ENCODE results near the gene AACS.
"Not testable (repeated sequence)": the region's sequence is repeated elsewhere in the genome, so short reads cannot be mapped to it uniquely, and the experiment has no call there.

AACS gene

DNA sequence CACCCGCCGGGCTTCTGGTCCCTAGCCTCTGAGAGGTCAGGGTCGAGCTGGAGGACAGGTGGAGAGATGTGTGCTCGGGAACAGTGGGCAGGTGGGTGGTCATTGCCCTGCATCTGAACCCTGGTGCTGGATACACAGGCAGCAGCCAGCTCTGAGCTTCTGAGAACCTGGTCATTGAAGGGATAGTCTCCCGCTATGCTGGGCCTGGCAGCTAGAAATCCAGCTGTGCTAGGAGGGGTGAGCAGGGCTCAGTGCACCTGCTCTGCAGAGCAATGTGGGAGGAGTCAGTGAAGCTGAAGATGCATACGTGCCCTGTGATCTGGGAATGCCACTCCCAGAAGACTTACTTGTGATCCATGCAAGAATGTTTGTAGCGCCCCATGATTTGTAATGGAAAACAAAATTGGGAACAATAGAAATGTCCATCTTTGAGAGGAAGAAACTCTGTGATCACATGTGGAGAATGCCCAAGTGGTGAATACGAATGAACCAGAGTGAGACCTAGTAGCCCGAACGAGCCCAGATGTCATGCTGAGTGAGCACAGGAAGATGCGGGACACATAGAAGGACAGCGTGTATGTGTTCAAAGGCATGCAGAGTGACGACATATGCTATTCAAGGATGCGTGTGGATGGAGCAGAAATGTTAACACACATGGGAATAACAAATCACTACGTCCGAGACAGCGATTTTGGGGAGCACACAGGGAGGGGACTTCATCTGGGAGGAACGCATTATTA is 63.4 kb downstream of the AACS start:
- DNase-seq = no peak

DNA sequence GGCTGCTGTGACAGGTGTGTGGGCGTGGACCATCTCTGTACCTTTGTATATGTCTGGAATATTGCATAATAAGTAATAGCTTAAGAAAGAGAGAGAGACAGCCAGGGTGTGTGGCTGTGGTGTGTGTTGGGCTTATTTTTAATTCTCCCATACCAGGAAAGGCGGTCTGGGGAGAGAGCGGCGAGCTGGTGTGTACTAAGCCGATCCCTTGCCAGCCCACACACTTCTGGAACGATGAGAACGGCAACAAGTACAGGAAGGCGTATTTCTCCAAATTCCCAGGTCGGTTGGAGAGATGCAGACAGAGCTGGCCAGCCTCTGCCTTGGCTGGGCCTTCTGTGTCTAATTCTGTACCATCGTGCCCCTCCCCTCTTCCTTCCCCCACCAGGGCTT is 63.9 kb downstream of the AACS start:
- DNase-seq = no peak

DNA sequence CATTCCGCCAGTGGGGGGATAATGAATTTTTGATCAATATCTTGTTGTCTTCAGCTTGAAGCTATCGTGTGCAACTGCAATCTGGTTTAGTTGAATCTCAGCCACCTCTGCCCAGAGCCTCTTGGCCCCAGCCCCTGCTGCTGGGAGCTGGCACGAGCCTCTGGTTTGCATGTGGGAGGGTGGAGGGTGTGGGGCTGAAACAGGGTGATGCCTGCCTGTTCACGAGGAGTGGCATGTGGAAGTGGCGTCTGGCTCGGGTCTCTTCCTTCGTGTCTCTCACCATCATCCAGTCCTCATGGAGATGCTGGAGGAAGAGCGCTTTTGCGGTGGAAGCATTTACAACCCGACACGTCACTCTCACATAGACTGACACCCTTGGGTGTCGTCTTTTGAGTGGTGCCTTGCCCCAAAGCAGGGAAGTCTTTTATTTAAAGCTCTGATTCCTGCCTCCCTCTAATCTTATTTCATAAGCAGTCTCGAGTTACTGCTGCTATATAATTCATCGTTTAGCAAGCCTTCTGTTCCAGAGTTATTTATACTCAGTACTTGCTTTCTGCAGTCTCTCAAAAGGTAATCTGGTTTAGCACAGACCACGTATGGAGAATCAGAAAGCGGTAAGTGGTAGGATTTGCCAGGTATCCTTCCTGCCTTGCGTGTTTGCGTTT is 64.5 kb downstream of the AACS start:
- DNase-seq = no peak

DNA sequence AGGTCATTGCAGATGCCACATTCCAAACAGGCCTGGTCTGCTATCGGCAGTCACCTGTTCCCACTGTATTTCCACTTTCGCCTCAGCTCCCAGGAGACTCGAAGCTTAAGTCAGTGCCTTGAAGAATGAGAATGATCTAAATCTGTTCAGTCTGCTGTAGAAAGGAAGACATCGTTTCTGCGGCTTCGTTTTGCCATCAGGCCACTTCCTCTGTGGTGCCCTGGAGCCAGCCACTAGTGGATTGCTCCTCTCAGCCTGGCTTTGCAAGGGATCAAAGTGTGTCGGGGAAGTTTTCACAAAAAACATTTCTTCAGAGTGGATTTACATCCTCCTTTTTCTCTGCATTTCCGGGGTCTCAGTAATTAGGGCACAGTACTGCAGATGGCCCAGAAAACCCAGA is 66.7 kb downstream of the AACS start:
- no peak for DNase-seq

DNA sequence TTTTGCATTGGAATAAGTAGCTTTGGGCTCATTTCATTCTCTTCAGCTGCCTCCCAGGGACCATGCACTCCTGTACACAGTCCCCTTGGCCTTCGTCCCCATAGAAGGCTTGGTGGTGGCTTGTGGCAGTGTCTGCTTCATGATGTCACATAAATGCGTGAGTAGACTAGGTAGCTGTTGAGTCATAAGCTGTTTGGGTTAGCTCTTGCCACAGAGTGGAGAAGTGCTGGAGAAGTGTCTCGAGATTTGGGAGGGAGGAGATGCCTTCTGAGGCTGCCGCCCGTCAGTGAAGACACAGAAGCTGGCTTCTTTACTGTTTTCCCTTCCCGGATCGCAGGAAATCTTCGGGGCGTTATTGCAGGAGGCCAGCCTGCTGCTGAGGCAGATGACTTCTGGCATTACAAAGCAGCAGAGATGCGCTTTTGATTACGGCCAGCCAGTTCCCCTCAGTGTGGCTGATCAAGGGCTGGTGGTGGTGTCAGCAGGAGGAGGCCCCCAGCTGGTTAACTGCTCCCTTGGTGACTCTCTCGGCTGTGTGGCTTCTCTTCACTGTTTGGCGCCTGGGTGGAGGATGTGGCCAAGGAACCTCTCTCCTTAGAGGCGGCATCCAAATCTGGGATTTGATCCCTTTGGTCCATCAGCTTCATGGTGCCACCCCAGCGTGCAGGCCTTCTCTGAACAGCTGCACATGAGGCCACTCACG is 67.6 kb downstream of the AACS start:
- no peak for DNase-seq

DNA sequence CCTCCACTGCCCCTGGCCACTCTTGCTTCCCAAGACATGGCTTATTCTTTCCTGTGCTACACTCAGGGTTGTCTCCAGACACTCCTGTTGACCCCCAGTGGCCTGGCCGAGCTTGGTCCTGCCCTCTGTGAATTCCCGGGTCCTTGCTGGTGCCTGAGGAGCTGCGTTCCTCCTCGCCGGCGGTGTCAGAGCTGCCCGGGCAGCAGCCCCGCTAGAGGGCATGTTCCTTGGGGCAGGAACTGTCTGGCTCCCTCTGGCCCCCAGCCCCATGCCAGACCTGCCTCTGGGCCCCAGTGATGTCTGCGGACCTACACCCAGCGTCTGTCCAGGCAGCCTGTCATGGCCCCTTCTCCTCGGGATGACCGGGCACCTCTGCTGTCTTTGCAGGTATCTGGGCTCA is 68.4 kb downstream of the AACS start:
- no peak for DNase-seq

DNA sequence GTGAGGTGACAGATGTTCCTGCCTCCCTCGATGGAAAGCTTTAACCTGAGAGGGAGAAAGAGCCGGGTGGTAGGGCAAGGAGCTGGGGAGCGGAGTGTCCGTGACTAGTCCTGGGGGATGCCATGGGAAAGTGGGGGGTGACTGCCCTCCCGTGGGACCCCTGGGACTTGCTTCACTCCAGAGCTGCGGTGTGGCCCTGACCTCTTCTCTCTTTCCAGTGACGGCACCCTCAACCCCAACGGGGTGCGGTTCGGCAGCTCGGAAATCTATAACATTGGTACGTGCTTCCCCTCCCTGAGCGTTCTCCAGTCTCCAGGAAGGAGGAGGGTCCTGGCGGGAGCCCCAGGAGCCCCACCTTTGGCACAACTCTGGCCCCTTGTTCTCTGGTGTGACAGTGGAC is 69.3 kb downstream of the AACS start:
- DNase-seq = no peak

DNA sequence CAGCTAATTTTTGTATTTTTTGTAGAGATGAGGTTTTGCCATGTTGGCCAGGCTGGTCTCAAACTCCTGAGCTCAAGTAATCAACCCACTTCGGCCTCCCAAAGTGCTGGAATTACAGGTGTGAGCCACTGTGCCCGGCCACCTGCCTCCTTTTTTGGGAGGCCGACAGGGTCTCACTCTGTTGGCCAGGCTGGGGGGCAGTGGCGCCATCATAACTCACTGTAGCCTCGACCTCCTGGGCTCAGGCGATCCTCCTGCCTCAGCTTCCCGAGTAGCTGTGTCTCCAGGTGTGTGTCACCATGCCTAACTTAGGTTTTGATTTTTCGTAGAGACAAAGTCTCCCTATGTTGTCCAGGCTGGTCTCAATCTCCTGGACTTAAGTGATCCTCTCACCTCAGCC is 70.7 kb downstream of the AACS start:
- no peak for DNase-seq

DNA sequence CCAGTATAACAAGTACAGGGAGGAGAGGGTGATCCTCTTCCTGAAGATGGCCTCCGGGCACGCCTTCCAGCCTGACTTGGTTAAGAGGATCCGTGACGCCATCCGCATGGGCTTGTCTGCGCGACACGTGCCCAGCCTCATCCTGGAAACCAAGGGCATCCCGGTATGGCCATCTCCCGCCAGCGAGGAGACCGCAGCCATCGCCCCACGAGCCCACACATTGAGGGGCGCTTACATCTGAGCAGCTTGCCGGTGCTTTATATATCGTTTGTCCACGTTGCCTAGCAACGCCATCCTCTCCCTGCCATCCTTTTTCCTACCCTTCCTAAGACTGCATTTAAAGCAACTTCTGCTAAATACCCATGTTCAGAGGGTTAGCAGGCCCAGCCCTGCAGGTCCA is 71.5 kb downstream of the AACS start:
- DNase-seq = no peak

DNA sequence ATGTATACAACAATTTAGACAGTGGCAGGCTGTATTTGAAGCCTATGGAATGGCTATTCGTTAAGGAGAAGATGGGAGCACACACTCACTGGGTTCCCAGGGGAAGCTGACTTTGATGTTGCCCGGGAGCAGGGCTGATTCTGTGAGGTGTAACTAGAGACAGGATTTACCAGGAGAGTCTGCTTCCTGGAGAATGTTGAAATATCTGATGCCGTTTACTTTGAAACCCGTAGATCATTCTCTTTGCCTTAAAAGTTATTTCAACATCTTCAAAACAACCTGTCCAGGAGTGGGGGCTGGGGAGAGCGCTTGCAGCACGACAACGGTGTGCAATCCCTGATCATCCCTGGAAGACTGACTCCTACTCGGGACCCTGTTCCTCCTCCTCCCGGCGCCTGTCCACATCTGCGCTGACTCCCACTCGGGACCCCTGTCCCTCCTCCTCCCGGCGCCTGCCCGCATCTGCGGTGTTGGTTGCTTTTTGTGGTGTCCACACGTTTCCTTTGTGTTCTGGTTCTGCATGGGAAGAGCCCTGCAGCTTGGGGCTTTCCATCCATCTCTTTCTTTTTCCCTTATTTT is 72.6 kb downstream of the AACS start:
- no peak for DNase-seq

DNA sequence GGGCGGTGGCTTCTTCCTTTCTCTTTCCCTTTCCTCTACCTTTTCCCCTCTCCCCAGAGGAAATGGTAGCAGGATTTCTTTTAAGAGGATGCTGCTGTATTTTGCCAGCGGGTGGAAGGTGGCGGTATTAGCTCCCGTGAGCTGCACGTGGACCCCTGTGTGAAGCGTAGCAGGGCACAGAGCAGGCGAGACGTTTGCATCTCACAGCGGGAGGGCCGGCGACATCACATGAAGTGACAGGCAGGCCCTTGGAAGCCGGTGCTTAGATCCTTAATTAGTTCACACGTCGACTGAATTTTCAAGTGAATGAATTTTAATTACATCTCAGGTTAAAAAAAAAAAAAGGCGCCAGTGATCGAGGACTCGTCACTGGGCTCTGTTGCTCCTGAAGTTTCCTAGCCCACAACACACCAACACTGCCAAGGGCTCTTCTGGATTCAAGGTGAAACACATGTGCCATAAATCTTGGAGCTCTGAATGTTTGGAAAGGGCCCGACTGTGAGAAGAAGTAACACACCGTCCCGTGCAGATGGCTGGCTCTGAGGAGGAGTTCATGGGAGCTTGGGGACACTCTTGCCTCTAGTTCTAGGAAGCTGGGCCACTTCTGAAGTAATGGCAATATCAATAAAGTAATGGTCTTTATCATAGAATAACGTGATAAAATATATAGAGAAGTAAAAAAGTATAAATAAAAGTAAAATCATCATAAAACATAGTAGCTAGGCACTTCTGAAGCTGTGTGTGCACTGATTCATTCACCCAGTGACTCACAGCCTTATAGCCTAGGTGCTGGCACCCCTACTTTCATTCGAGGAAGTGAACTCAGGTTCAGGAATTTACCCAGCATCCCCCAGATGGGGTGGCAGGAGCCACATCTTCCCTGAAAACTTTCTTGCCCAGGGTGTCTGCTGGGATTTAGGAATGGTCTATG is 75.3 kb downstream of the AACS start:
- DNase-seq = no peak

DNA sequence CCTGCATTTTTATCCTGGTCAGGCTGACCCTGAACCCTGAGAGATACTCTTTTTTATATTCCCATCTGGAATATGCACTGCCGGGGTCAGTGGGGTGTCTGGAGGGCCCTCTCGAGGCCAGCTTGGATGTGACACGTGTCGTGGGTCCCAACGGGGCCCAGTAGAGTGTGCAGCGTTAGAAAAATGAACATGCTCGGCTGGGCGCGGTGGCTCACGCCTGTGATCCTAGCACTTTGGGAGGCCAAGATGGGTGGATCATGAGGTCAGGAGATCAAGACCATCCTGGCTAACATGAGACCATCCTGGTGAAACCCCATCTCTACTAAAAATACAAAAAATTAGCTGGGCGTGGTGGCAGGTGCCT is 76.0 kb downstream of the AACS start:
- not testable (repeated sequence) for DNase-seq

DNA sequence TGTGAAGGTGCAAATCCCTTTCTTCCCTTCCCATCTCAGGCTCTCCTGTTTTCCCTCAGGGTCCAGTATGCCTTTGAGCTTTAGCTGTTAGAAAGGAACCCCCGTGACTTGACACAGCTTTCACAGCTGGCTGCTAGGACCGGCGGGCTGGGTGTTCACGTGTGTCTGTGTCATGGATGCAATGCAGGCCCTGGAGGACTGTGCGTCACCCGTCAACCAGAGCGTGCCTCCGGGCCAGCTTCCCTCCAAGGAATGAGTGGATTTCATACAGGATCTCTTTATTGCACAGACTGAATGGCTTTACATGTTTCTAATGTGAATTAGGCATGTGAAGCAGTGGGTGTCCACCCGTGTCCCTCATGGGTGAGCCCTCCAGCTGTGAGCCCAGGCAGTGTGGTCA is 77.4 kb downstream of the AACS start:
- DNase-seq = no peak

DNA sequence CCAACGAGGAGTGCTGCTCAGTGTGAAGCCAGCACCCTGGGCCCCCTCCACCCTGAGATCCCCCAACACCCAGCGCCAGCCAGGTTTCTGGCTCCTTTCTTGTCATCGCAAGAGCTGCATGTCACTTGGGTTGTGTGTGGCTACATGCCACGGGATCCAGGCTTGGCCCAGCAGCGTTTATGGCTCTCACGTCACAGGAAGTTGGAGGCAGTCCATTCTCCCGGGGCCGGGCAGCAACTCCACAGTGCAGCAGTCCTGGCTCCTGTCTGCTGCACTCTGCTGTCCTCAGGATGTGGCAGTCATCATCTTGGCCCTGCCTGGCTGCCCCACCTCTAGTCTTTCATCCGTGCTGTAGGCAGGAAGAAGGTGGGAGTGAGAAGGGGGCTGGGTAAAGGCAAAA is 78.3 kb downstream of the AACS start:
- DNase-seq = no peak

DNA sequence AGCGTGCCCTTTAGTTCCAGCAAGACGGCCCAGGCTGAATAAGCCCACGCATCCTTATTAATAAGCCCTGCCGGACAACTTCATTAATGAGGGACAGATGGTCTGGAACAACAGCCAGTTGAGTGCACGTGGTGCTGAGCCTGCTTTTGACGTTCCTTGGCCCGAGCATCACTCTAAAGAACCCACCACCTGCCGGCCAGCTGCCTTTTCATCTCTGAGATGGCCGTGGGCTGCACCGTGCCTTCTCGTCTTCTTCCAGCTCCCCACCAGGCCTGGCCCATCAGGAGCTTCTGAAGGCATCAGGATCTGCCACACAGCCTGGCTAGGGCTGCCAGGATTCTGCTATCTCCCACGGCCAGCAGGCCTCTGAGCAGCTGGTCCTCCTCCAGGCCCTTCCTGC is 80.0 kb downstream of the AACS start:
- peak; percentile 9 for DNase-seq

DNA sequence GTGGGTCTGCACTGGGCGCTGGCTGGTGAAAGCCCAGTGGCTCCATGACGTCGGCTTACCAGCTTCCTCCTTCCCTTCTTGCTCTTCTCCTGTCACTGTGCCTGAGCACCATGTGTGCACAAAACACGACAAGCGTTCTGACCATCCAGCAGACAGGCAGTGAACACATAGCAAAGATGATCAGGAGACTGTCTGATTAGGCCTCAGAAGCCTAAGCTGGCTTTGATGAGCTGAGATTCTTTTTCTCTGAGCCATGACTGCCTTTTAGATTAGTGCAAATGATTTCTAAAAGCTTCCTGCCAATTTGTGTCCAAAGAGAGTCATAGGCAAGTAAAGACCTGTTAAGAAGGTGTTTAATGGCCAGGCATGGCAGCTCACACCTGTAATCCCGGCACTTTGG is 83.1 kb downstream of the AACS start:
- DNase-seq = no peak

DNA sequence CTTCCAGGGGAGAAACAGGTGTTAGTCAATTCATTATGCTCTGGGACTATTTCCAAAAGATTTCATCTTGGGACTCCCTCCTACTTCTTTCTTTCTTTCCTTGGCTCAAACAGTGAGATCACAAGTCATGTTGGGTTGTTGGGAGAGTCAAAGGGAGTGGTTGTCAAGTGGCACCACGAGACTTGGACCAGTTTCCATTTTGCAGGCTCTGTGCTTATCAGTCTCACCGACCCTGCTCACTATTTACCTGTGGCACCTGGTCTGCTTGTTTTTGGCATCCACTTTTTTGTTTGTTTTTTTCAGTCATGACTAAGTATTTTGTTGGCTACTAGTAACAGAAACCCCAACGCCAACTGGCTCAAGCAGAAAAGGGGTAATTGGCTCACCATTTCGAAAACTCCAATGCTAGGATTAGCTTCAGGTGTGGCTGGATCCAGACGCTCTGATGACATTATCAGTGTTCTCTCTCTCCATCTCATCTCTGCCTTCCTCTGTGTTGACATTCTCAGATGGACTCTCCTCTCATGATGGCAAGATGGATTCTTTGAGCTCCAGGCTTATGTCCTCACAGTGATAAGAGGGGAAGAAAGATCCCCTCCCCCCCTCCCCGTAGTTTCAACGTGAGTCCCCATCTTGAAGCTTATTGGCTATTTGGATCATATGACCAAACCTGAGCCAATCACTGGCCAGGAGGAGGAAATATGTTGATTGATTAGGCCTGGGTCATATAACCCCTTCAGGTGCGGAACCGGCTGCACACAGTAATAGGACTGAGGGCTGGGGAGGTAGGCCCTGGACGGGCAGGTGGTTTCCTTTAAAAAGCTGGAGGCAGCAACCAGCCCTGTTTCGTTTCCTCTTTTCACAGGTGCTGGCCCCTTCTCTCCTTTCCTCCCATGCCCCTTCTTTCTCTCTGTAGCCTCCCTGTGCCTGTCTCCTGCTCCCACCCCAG is 84.2 kb downstream of the AACS start:
- no peak for DNase-seq

DNA sequence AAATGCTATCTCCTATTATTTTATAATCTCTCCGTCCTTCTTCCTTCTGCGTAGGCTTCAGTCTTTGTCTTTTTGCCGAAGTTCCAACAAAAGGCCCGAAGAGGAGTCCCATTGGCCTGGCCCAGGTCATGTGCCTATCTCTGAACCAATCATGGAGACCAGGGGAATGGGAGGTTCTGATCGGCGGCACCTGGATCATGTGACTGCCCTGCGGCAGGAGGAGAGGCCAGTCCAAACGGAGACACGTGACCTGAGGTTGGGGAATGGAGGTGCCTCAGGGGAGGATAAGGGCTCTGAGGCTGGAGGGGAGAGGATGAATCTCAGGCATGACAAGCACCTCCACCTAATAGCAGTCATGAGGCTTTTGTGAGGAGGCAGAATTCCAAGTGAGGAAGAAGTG is 86.0 kb downstream of the AACS start:
- no peak for DNase-seq

DNA sequence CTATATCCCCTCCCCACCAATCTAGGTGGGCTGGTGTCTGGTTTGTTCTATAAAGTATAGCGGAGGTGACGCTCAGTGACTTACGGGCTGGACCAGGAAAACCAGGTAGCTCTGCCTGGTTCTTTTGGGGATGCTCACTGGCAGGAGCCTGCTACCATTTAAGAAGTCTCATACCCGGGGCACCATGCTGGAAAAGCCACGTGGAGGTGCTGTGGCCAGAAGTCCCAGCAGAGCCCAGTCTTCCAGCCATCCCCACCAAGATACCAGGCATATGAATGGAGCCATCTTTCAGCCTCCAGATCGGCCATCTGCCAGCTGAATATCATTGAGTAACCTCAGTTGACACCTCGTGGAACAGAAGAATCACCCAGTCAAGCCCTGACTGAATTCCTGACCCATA is 87.2 kb downstream of the AACS start:
- DNase-seq = no peak

DNA sequence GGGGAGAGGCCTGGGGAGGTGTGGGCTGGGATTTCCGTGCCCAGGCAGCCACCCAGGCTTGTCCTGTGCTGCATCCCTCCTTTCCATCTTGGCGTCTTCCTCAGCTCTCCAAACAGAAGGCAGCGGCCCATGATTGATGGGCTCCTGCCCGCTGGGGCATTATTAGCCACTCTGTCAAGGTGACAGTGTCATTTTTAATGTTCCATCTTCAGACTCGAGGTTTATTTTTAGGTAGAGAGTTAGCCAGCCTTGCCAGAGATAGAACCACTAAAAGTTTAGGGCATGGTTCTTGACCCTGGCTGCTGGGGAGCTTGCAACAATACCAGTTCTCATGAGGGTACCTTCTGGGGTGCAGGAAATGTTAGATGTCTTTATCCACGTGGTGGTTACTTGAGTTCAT is 90.1 kb downstream of the AACS start:
- DNase-seq = no peak

DNA sequence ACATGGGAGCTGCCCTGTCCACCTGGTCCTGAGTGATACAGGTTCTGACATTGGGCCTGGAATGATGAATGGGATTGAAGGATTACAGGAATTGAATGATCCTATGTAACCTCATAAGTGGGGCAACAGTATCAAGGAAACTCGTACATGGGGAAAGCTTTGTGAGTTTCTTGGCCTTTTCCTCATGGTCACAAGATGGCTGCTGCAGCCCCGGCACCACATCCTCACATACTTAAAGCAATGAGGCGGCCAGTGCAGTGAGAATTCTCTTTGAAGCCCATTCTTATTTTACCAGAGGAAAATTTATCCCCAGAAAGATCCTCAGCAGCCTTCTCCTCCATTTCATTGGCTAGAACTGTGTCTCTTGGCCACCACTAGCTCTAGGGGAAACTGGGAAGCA is 91.9 kb downstream of the AACS start:
- no peak for DNase-seq

DNA sequence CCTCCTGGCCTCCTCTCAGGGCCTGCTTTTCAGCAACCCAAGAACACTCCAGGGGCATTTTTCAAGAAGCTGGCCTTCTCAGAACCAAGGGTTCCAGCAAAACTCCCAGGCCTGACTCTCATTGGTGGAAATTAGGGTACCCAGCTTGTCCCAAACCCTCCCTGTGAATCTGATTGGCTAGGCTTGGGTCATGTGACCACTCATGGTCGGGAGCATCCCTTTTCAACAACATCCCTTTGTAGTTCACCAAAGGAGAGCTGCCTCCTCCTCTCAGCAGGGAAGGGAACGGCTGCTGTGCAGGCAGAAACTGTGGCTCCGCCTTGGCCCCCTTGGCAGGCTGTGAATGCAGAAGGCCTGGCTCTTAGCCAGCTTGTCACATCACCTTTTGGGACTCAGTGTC is 94.5 kb downstream of the AACS start:
- peak; percentile 35 for DNase-seq

Measured in NCI-H1694 treated with DMSO at 0.1 percent for 48 hours (cell line).